ENCODE data around the gene PRDM8. TPM values are rescaled to one million over a fixed set of nuclear protein-coding genes. Genes with fewer than 3 reads are reported as not detected.
A peak's percentile ranks its signal among the peaks of the same experiment; 100 is the strongest.

The PRDM8 gene
- total RNA-seq, 1 donor from 2014 or later = 1.6 TPM

GRCh38 chr4:80199004-80199560, 1.8 kb downstream of the PRDM8 start:
- no peak for DNase-seq (ENCODE audit: low spot score in 2 of 2, unreplicated experiment in 2 of 2)
- no peaks in the 10 kb centered on the region for H3K9me3 Mint-ChIP-seq
- H3K4me3 Mint-ChIP-seq = no peak overlapping the region
- H3K4me1 Mint-ChIP-seq = peaks cover 16% of the 10 kb centered on the region
- H3K27ac Mint-ChIP-seq = no peak overlapping the region
- TF ChIP-seq CTCF (IDR thresholded peaks at IDR 0.05; ENCODE audit: unreplicated experiment) = no peak
- H3K36me3 Mint-ChIP-seq = no peaks in the 10 kb centered on the region
- H3K27me3 Mint-ChIP-seq (ENCODE audit: low read depth) = peaks cover 93% of the 10 kb centered on the region

- Mint-ChIP-seq H3K4me1 (peaks cover 16% of the 10 kb centered on the region), H3K27me3 (ENCODE audit: low read depth) (peaks cover 94% of the 10 kb centered on the region), H3K9me3 (no peaks in the 10 kb centered on the region), H3K4me3 (no peak overlapping the region), H3K27ac (no peak overlapping the region), H3K36me3 (no peaks in the 10 kb centered on the region)
- no peak for TF ChIP-seq CTCF (IDR thresholded peaks at IDR 0.05; ENCODE audit: unreplicated experiment)
- DNase-seq (ENCODE audit: low spot score in 2 of 2, unreplicated experiment in 2 of 2) = no peak
Observed at GRCh38 chr4:80199947-80200346, 2.6 kb downstream of the PRDM8 start.

- peak overlapping the region; percentile 35 for H3K27ac Mint-ChIP-seq
- TF ChIP-seq CTCF (IDR thresholded peaks at IDR 0.05; ENCODE audit: unreplicated experiment) = no peak
- peak overlapping the region; percentile 63 for H3K4me3 Mint-ChIP-seq
Observed at GRCh38 chr4:80201252-80202151, 4.2 kb downstream of the PRDM8 start.

GRCh38 chr4:80202190-80202711, 4.9 kb downstream of the PRDM8 start:
- no peak overlapping the region for H3K27ac Mint-ChIP-seq
- peak; percentile 52 to 90 for DNase-seq (ENCODE audit: low spot score in 2 of 2, unreplicated experiment in 2 of 2)
- H3K27me3 Mint-ChIP-seq (ENCODE audit: low read depth) = peaks cover 94% of the 10 kb centered on the region
- peaks cover 3% of the 10 kb centered on the region for H3K36me3 Mint-ChIP-seq
- H3K4me1 Mint-ChIP-seq = peaks cover 13% of the 10 kb centered on the region
- H3K4me3 Mint-ChIP-seq = peak overlapping the region; percentile 63
- TF ChIP-seq CTCF (IDR thresholded peaks at IDR 0.05; ENCODE audit: unreplicated experiment) = peak; percentile 84
- no peaks in the 10 kb centered on the region for H3K9me3 Mint-ChIP-seq

More at GRCh38 chr4:80201252-80202151, 4.2 kb downstream of the PRDM8 start:
- Mint-ChIP-seq H3K36me3 (peaks cover 2% of the 10 kb centered on the region), H3K27me3 (ENCODE audit: low read depth) (peaks cover 94% of the 10 kb centered on the region), H3K4me1 (peaks cover 16% of the 10 kb centered on the region), H3K9me3 (no peaks in the 10 kb centered on the region)
- peak in 1 of 2 experiments; percentile 32 for DNase-seq (ENCODE audit: low spot score in 2 of 2, unreplicated experiment in 2 of 2)

- H3K4me1 Mint-ChIP-seq = peaks cover 9% of the 10 kb centered on the region
- TF ChIP-seq CTCF (IDR thresholded peaks at IDR 0.05; ENCODE audit: unreplicated experiment) = no peak
- peaks cover 3% of the 10 kb centered on the region for H3K36me3 Mint-ChIP-seq
- H3K27ac Mint-ChIP-seq = no peak overlapping the region
- peak overlapping the region; percentile 61 for H3K4me3 Mint-ChIP-seq
- H3K27me3 Mint-ChIP-seq (ENCODE audit: low read depth) = peaks cover 94% of the 10 kb centered on the region
- no peak for DNase-seq (ENCODE audit: low spot score in 2 of 2, unreplicated experiment in 2 of 2)
- H3K9me3 Mint-ChIP-seq = no peaks in the 10 kb centered on the region
Observed at GRCh38 chr4:80202741-80203553, 5.6 kb downstream of the PRDM8 start.

Data from mesothelial cell of epicardium (in vitro differentiated cells).